Measurements from ENCODE around the gene NPHP4.

The NPHP4 gene

GRCh38 chr1:6035719-6036118 lies 43.5 kb upstream of the NPHP4 start:
- no peak for TF ChIP-seq ZNF274 (IDR thresholded peaks at IDR 0.05; ENCODE audit: low read depth, low read length)
- no peak for TF ChIP-seq SUZ12 (IDR thresholded peaks at IDR 0.05; ENCODE audit: extremely low read depth, insufficient read depth, insufficient read length)
- no peak for TF ChIP-seq YY1 (IDR thresholded peaks at IDR 0.05; ENCODE audit: insufficient read depth, insufficient read length)
- no peak overlapping the region for H3K4me3 ChIP-seq (ENCODE audit: insufficient read length, low read depth)
- H3K36me3 ChIP-seq (ENCODE audit: insufficient read depth, insufficient read length, low read length), result no peaks in the 10 kb centered on the region
- no peaks in the 10 kb centered on the region for H3K9me3 ChIP-seq (ENCODE audit: insufficient read depth, low read length)
- no peaks in the 10 kb centered on the region for H3K4me1 ChIP-seq (ENCODE audit: insufficient read depth, insufficient read length)
- H3K27me3 ChIP-seq (ENCODE audit: insufficient read depth, insufficient read length), result no peaks in the 10 kb centered on the region
- no peak overlapping the region for H3K9ac ChIP-seq (ENCODE audit: insufficient read length, low read depth)
- DNase-seq (ENCODE audit: low read depth, low spot score), result no peak

- TF ChIP-seq YY1 (IDR thresholded peaks at IDR 0.05; ENCODE audit: insufficient read depth, insufficient read length) (no peak), ZNF274 (IDR thresholded peaks at IDR 0.05; ENCODE audit: low read depth, low read length) (no peak), SUZ12 (IDR thresholded peaks at IDR 0.05; ENCODE audit: extremely low read depth, insufficient read depth, insufficient read length) (no peak)
- no peaks in the 10 kb centered on the region for H3K4me1 ChIP-seq (ENCODE audit: insufficient read depth, insufficient read length)
Observed at GRCh38 chr1:6035303-6035702, 43.1 kb upstream of the NPHP4 start.

GRCh38 chr1:6034750-6035096 lies 42.5 kb upstream of the NPHP4 start:
- H3K4me3 ChIP-seq (ENCODE audit: insufficient read length, low read depth), result no peak overlapping the region
- H3K36me3 ChIP-seq (ENCODE audit: insufficient read depth, insufficient read length, low read length), result no peaks in the 10 kb centered on the region
- no peak overlapping the region for H3K9ac ChIP-seq (ENCODE audit: insufficient read length, low read depth)
- H3K9me3 ChIP-seq (ENCODE audit: insufficient read depth, low read length), result no peaks in the 10 kb centered on the region
- H3K4me1 ChIP-seq (ENCODE audit: insufficient read depth, insufficient read length), result no peaks in the 10 kb centered on the region
- DNase-seq (ENCODE audit: low read depth, low spot score), result no peak
- no peak for TF ChIP-seq YY1 (IDR thresholded peaks at IDR 0.05; ENCODE audit: insufficient read depth, insufficient read length)
- no peak for TF ChIP-seq ZNF274 (IDR thresholded peaks at IDR 0.05; ENCODE audit: low read depth, low read length)
- TF ChIP-seq SUZ12 (IDR thresholded peaks at IDR 0.05; ENCODE audit: extremely low read depth, insufficient read depth, insufficient read length), result no peak
- H3K27me3 ChIP-seq (ENCODE audit: insufficient read depth, insufficient read length), result no peaks in the 10 kb centered on the region

More at GRCh38 chr1:6035303-6035702, 43.1 kb upstream of the NPHP4 start:
- Histone ChIP-seq H3K9me3 (ENCODE audit: insufficient read depth, low read length) (no peaks in the 10 kb centered on the region), H3K4me3 (ENCODE audit: insufficient read length, low read depth) (no peak overlapping the region), H3K27me3 (ENCODE audit: insufficient read depth, insufficient read length) (no peaks in the 10 kb centered on the region), H3K9ac (ENCODE audit: insufficient read length, low read depth) (no peak overlapping the region), H3K36me3 (ENCODE audit: insufficient read depth, insufficient read length, low read length) (no peaks in the 10 kb centered on the region)
- DNase-seq (ENCODE audit: low read depth, low spot score), result no peak

GRCh38 chr1:6033986-6034749 lies 41.9 kb upstream of the NPHP4 start:
- DNase-seq (ENCODE audit: low read depth, low spot score), result no peak
- no peaks in the 10 kb centered on the region for H3K4me1 ChIP-seq (ENCODE audit: insufficient read depth, insufficient read length)
- no peak overlapping the region for H3K9ac ChIP-seq (ENCODE audit: insufficient read length, low read depth)
- no peak for TF ChIP-seq SUZ12 (IDR thresholded peaks at IDR 0.05; ENCODE audit: extremely low read depth, insufficient read depth, insufficient read length)
- no peak for TF ChIP-seq ZNF274 (IDR thresholded peaks at IDR 0.05; ENCODE audit: low read depth, low read length)
- TF ChIP-seq YY1 (IDR thresholded peaks at IDR 0.05; ENCODE audit: insufficient read depth, insufficient read length), result no peak
- no peaks in the 10 kb centered on the region for H3K27me3 ChIP-seq (ENCODE audit: insufficient read depth, insufficient read length)
- no peaks in the 10 kb centered on the region for H3K9me3 ChIP-seq (ENCODE audit: insufficient read depth, low read length)
- no peaks in the 10 kb centered on the region for H3K36me3 ChIP-seq (ENCODE audit: insufficient read depth, insufficient read length, low read length)
- no peak overlapping the region for H3K4me3 ChIP-seq (ENCODE audit: insufficient read length, low read depth)

GRCh38 chr1:6033124-6033523 lies 40.9 kb upstream of the NPHP4 start:
- no peak overlapping the region for H3K4me3 ChIP-seq (ENCODE audit: insufficient read length, low read depth)
- no peaks in the 10 kb centered on the region for H3K27me3 ChIP-seq (ENCODE audit: insufficient read depth, insufficient read length)
- no peaks in the 10 kb centered on the region for H3K9me3 ChIP-seq (ENCODE audit: insufficient read depth, low read length)
- no peak for DNase-seq (ENCODE audit: low read depth, low spot score)
- TF ChIP-seq YY1 (IDR thresholded peaks at IDR 0.05; ENCODE audit: insufficient read depth, insufficient read length) (no peak), ZNF274 (IDR thresholded peaks at IDR 0.05; ENCODE audit: low read depth, low read length) (no peak), SUZ12 (IDR thresholded peaks at IDR 0.05; ENCODE audit: extremely low read depth, insufficient read depth, insufficient read length) (no peak)
- H3K4me1 ChIP-seq (ENCODE audit: insufficient read depth, insufficient read length), result no peaks in the 10 kb centered on the region
- H3K9ac ChIP-seq (ENCODE audit: insufficient read length, low read depth), result no peak overlapping the region
- no peaks in the 10 kb centered on the region for H3K36me3 ChIP-seq (ENCODE audit: insufficient read depth, insufficient read length, low read length)

GRCh38 chr1:6030547-6031261 lies 38.5 kb upstream of the NPHP4 start:
- Histone ChIP-seq H3K4me3 (ENCODE audit: insufficient read length, low read depth) (no peak overlapping the region), H3K9ac (ENCODE audit: insufficient read length, low read depth) (no peak overlapping the region), H3K4me1 (ENCODE audit: insufficient read depth, insufficient read length) (no peaks in the 10 kb centered on the region), H3K36me3 (ENCODE audit: insufficient read depth, insufficient read length, low read length) (no peaks in the 10 kb centered on the region), H3K9me3 (ENCODE audit: insufficient read depth, low read length) (no peaks in the 10 kb centered on the region), H3K27me3 (ENCODE audit: insufficient read depth, insufficient read length) (no peaks in the 10 kb centered on the region)
- DNase-seq (ENCODE audit: low read depth, low spot score), result no peak
- TF ChIP-seq SUZ12 (IDR thresholded peaks at IDR 0.05; ENCODE audit: extremely low read depth, insufficient read depth, insufficient read length), result no peak
- no peak for TF ChIP-seq YY1 (IDR thresholded peaks at IDR 0.05; ENCODE audit: insufficient read depth, insufficient read length)
- no peak for TF ChIP-seq ZNF274 (IDR thresholded peaks at IDR 0.05; ENCODE audit: low read depth, low read length)

GRCh38 chr1:6030132-6030531 lies 37.9 kb upstream of the NPHP4 start:
- no peaks in the 10 kb centered on the region for H3K27me3 ChIP-seq (ENCODE audit: insufficient read depth, insufficient read length)
- H3K9me3 ChIP-seq (ENCODE audit: insufficient read depth, low read length), result no peaks in the 10 kb centered on the region
- H3K9ac ChIP-seq (ENCODE audit: insufficient read length, low read depth), result no peak overlapping the region
- no peak for DNase-seq (ENCODE audit: low read depth, low spot score)
- H3K4me3 ChIP-seq (ENCODE audit: insufficient read length, low read depth), result no peak overlapping the region
- no peak for TF ChIP-seq ZNF274 (IDR thresholded peaks at IDR 0.05; ENCODE audit: low read depth, low read length)
- TF ChIP-seq SUZ12 (IDR thresholded peaks at IDR 0.05; ENCODE audit: extremely low read depth, insufficient read depth, insufficient read length), result no peak
- no peak for TF ChIP-seq YY1 (IDR thresholded peaks at IDR 0.05; ENCODE audit: insufficient read depth, insufficient read length)
- H3K4me1 ChIP-seq (ENCODE audit: insufficient read depth, insufficient read length), result no peaks in the 10 kb centered on the region
- H3K36me3 ChIP-seq (ENCODE audit: insufficient read depth, insufficient read length, low read length), result no peaks in the 10 kb centered on the region
